Stimulated activated naive CD8-positive, alpha-beta T cell treated with anti-CD3 and anti-CD28 coated beads, Interleukin-15, Interleukin-2, amounts not matched to agents 100 ng/mL and 50 ng/mL, for 24 hours (primary cell): ENCODE results near the gene UBE2D4.
"Not testable (repeated sequence)": the region's sequence is repeated elsewhere in the genome, so short reads cannot be mapped to it uniquely, and the experiment has no call there.

ENCODE experiments used
- H3K27ac Mint-ChIP-seq: one replicate; pipeline ENCODE4 v1.8.0; 2021; ENCODE audit warnings: mild to moderate bottlenecking, mixed read lengths
- H3K27me3 Mint-ChIP-seq: one replicate; pipeline ENCODE4 v1.8.0; 2021; ENCODE audit warnings: mixed read lengths
- H3K36me3 Mint-ChIP-seq: one replicate; pipeline ENCODE4 v1.8.0; 2021; ENCODE audit warnings: low read depth, mixed read lengths
- H3K4me1 Mint-ChIP-seq: one replicate; pipeline ENCODE4 v1.8.0; 2021; ENCODE audit warnings: low read depth, mixed read lengths
- H3K4me3 Mint-ChIP-seq: one replicate; pipeline ENCODE4 v1.8.0; 2021; ENCODE audit warnings: mild to moderate bottlenecking, mixed read lengths
- H3K9me3 Mint-ChIP-seq: one replicate; pipeline ENCODE4 v1.8.0; 2021; ENCODE audit warnings: mixed read lengths

Gene UBE2D4

DNA sequence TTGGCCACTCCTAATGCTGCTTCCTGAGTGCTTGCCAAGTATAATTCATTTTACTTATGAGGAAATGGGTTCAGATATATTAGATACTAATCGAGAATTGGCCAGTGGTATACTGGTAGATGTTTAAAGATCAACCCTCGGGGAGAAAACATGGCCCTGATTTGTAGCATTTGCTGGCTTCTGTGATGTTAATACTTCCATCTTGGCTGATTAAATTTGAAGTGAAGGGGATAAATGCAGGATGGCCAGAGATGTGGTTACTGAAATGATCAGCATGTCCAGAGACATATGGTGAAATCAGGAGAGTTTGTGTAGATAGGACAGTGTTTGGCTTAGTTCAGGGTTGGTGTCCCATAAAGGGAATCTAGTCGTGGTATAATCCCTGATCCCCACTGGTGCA is 11.2 kb downstream of the UBE2D4 start:
- Mint-ChIP-seq H3K9me3 (no peaks in the 10 kb centered on the region), H3K27ac (no peak overlapping the region), H3K27me3 (no peaks in the 10 kb centered on the region), H3K4me1 (no peaks in the 10 kb centered on the region), H3K36me3 (no peaks in the 10 kb centered on the region), H3K4me3 (no peak overlapping the region)

GRCh38 chr7:43938892-43939482 is 12.8 kb downstream of the UBE2D4 start:
- H3K27me3 Mint-ChIP-seq = no peaks in the 10 kb centered on the region
- H3K9me3 Mint-ChIP-seq = no peaks in the 10 kb centered on the region
- H3K27ac Mint-ChIP-seq = no peak overlapping the region
- H3K4me1 Mint-ChIP-seq = no peaks in the 10 kb centered on the region
- no peaks in the 10 kb centered on the region for H3K36me3 Mint-ChIP-seq
- no peak overlapping the region for H3K4me3 Mint-ChIP-seq

GRCh38 chr7:43942250-43942649 is 16.0 kb downstream of the UBE2D4 start:
- Mint-ChIP-seq H3K4me1 (no peaks in the 10 kb centered on the region), H3K27me3 (no peaks in the 10 kb centered on the region), H3K9me3 (no peaks in the 10 kb centered on the region), H3K36me3 (peaks cover 8% of the 10 kb centered on the region), H3K27ac (no peak overlapping the region), H3K4me3 (no peak overlapping the region)

- no peak overlapping the region for H3K27ac Mint-ChIP-seq
- H3K4me1 Mint-ChIP-seq = no peaks in the 10 kb centered on the region
- no peaks in the 10 kb centered on the region for H3K9me3 Mint-ChIP-seq
- peaks cover 15% of the 10 kb centered on the region for H3K36me3 Mint-ChIP-seq
- H3K27me3 Mint-ChIP-seq = no peaks in the 10 kb centered on the region
- no peak overlapping the region for H3K4me3 Mint-ChIP-seq
These were observed 16.8 kb downstream of the UBE2D4 start for GRCh38 chr7:43942997-43943396.

GRCh38 chr7:43943417-43944187 is 17.4 kb downstream of the UBE2D4 start:
- no peaks in the 10 kb centered on the region for H3K27me3 Mint-ChIP-seq
- H3K4me3 Mint-ChIP-seq = no peak overlapping the region
- H3K9me3 Mint-ChIP-seq = no peaks in the 10 kb centered on the region
- no peaks in the 10 kb centered on the region for H3K4me1 Mint-ChIP-seq
- H3K27ac Mint-ChIP-seq = no peak overlapping the region
- H3K36me3 Mint-ChIP-seq = peaks cover 22% of the 10 kb centered on the region

- H3K36me3 Mint-ChIP-seq = peaks cover 22% of the 10 kb centered on the region
- H3K4me1 Mint-ChIP-seq = no peaks in the 10 kb centered on the region
- no peak overlapping the region for H3K4me3 Mint-ChIP-seq
- no peak overlapping the region for H3K27ac Mint-ChIP-seq
- H3K27me3 Mint-ChIP-seq = no peaks in the 10 kb centered on the region
- H3K9me3 Mint-ChIP-seq = no peaks in the 10 kb centered on the region
These were observed 18.1 kb downstream of the UBE2D4 start for GRCh38 chr7:43944286-43944685.

GRCh38 chr7:43952028-43952427 is 25.8 kb downstream of the UBE2D4 start:
- Mint-ChIP-seq H3K9me3 (no peaks in the 10 kb centered on the region), H3K4me1 (peaks cover 3% of the 10 kb centered on the region), H3K27me3 (no peaks in the 10 kb centered on the region), H3K27ac (no peak overlapping the region), H3K4me3 (no peak overlapping the region), H3K36me3 (peaks cover 32% of the 10 kb centered on the region)

DNA sequence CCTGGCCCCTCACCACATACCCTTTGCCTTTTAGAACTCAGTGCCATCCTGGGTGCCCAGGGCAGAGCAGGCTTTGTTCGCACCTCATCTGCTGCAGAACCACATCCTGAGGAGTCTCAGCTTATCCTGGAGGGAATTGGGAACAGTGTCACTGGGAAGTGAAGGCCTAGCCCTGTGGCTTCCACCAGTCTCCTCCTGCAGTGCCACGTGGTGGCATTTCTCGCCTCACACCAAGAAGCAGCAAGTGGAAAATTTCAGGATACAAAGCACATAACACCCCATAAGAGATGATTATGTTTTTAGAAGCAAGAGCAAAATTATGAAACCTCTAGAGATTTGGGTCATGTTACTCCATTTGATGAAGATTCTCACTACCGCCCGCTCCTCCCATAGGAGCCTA is 26.8 kb downstream of the UBE2D4 start:
- Mint-ChIP-seq H3K4me3 (no peak overlapping the region), H3K36me3 (peaks cover 22% of the 10 kb centered on the region), H3K27me3 (no peaks in the 10 kb centered on the region), H3K27ac (peak overlapping the region; percentile 42), H3K4me1 (peaks cover 3% of the 10 kb centered on the region), H3K9me3 (no peaks in the 10 kb centered on the region)

DNA sequence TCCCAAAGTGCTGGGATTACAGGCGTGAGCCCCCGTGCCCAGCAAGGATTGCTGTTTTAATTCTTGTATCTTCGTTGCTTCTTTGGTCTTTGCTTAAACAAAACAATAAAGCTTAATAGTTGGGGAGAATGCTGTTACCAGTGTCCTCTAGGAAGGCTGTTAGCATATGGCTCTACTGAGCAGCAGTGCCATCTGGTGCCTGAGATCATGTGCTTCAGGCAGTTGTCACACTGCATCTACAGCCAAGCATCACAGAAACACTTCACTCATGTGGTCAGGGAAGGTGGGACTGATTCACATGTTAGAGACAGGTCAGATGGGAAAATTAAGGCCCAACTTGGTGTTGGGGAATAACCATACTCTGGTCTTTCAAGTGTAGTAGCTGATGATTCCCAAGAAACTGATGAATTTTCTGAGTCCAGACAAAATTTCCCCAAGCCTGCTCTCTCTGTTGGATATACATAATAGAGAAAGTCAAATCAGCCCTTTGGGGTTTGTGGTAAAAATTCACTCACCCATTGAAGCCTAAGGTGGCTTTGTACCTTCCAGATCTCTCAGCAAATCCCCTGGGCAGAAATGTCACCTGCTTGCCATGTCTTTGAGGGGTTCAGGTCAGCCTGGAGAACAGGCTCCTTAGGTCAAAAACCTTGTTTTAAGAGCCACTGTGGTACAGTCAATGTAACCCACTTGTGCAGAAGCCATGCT is 28.4 kb downstream of the UBE2D4 start:
- Mint-ChIP-seq H3K36me3 (peaks cover 16% of the 10 kb centered on the region), H3K27me3 (no peaks in the 10 kb centered on the region), H3K4me3 (no peak overlapping the region), H3K27ac (no peak overlapping the region), H3K9me3 (no peaks in the 10 kb centered on the region), H3K4me1 (peaks cover 3% of the 10 kb centered on the region)

- no peaks in the 10 kb centered on the region for H3K9me3 Mint-ChIP-seq
- H3K36me3 Mint-ChIP-seq = peaks cover 16% of the 10 kb centered on the region
- H3K4me1 Mint-ChIP-seq = peaks cover 3% of the 10 kb centered on the region
- H3K27me3 Mint-ChIP-seq = no peaks in the 10 kb centered on the region
- no peak overlapping the region for H3K4me3 Mint-ChIP-seq
- no peak overlapping the region for H3K27ac Mint-ChIP-seq
These were observed 29.8 kb downstream of the UBE2D4 start for GRCh38 chr7:43956027-43956426.

DNA sequence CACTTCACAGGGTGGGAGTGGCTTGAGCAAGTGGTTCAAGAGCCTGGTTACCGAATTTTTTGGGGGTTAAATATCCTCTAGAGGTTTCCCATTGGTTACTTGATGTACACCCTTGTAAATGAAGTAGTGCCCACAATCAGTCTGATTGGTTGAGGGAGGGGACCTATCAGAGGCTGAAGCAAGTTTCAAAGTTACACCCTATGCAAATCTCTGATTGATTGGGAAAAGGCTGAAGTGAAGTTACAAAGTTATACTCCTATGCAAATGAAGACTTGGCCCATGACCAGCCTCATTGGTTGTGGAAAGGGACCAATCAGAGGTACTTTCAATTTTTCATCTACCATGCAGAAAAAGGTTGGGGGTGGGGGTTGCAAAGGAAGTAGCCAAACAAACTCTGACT is 34.7 kb downstream of the UBE2D4 start:
- no peaks in the 10 kb centered on the region for H3K9me3 Mint-ChIP-seq
- no peak overlapping the region for H3K27ac Mint-ChIP-seq
- no peaks in the 10 kb centered on the region for H3K4me1 Mint-ChIP-seq
- no peak overlapping the region for H3K4me3 Mint-ChIP-seq
- no peaks in the 10 kb centered on the region for H3K36me3 Mint-ChIP-seq
- no peaks in the 10 kb centered on the region for H3K27me3 Mint-ChIP-seq

- not testable (repeated sequence) for H3K36me3 Mint-ChIP-seq, H3K27me3 Mint-ChIP-seq, H3K27ac Mint-ChIP-seq, H3K9me3 Mint-ChIP-seq, H3K4me3 Mint-ChIP-seq, H3K4me1 Mint-ChIP-seq
These were observed 40.2 kb downstream of the UBE2D4 start for GRCh38 chr7:43966392-43966791.

- not testable (repeated sequence) for H3K4me3 Mint-ChIP-seq, H3K36me3 Mint-ChIP-seq, H3K27ac Mint-ChIP-seq, H3K27me3 Mint-ChIP-seq, H3K9me3 Mint-ChIP-seq, H3K4me1 Mint-ChIP-seq
These were observed 42.2 kb downstream of the UBE2D4 start for GRCh38 chr7:43968172-43969040.

DNA sequence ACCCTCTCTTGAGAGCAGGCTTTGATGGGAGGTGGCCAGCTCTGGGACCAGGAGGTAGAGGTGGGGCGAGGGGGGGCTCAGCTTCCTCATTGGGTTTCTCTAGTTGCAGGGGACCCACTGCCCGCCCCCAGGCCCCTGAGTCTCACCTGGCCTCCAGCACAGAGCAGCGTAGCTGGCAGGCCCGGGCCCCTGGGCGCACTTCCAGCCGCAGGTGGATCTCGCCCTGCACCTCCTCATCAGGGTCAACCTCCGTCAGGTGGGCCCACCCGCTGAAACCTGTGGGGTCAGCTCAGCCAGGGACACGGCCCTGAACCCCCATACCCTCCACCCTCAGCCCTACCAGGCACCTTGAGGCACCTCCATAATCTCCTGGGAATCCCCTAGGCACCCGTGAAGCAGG is 43.4 kb downstream of the UBE2D4 start:
- H3K9me3 Mint-ChIP-seq, H3K27ac Mint-ChIP-seq, H3K4me3 Mint-ChIP-seq, H3K27me3 Mint-ChIP-seq, H3K4me1 Mint-ChIP-seq, H3K36me3 Mint-ChIP-seq: not testable (repeated sequence)

- not testable (repeated sequence) for H3K27ac Mint-ChIP-seq, H3K4me3 Mint-ChIP-seq, H3K36me3 Mint-ChIP-seq
These were observed 44.5 kb downstream of the UBE2D4 start for GRCh38 chr7:43970698-43971097.

More at GRCh38 chr7:43970698-43971097, 44.5 kb downstream of the UBE2D4 start:
- not testable (repeated sequence) for H3K4me1 Mint-ChIP-seq, H3K27me3 Mint-ChIP-seq, H3K9me3 Mint-ChIP-seq
